Karpas-422 (cell line): ENCODE data around the gene CREB3L2. TPM values are rescaled to one million over a fixed set of nuclear protein-coding genes. Genes with fewer than 3 reads are reported as not detected.
"Not testable (repeated sequence)": the region's sequence is repeated elsewhere in the genome, so short reads cannot be mapped to it uniquely, and the experiment has no call there.

Experiments used
- DNase-seq: peaks from one replicate; pipeline ENCODE4 v3.0.0-alpha.2; 2015
- H2AFZ ChIP-seq: fragments of 200-600 bp; sonication (generic); 2 replicates; pipeline ENCODE4 v1.6.1; 2014; ENCODE audit warnings: antibody characterized with exemption, low read length, mixed read lengths
- H3K27ac ChIP-seq: fragments of 200-600 bp; sonication (generic); 2 replicates; pipeline ENCODE4 v1.5.1; 2014; ENCODE audit warnings: mild to moderate bottlenecking, low read length, moderate library complexity
- H3K27me3 ChIP-seq: fragments of 200-600 bp; sonication (generic); 2 replicates; pipeline ENCODE4 v1.6.1; 2014; ENCODE audit warnings: low read length, mixed read lengths
- H3K36me3 ChIP-seq: fragments of 200-600 bp; sonication (generic); 2 replicates; pipeline ENCODE4 v1.6.1; 2014; ENCODE audit warnings: low read length, mixed read lengths; ENCODE audit not compliant: insufficient read depth
- H3K4me1 ChIP-seq: fragments of 200-600 bp; sonication (generic); 2 replicates; pipeline ENCODE4 v1.6.1; 2014; ENCODE audit warnings: mild to moderate bottlenecking, low read length, mixed read lengths
- H3K4me2 ChIP-seq: fragments of 200-600 bp; sonication (generic); 2 replicates; pipeline ENCODE4 v1.6.1; 2014; ENCODE audit warnings: low read length, low read depth, mild to moderate bottlenecking; ENCODE audit not compliant: poor library complexity, severe bottlenecking
- H3K4me3 ChIP-seq: fragments of 200-600 bp; sonication (generic); 2 replicates; pipeline ENCODE4 v1.5.1; 2014; ENCODE audit warnings: mild to moderate bottlenecking, antibody characterized with exemption, low read length, mixed read lengths
- H3K79me2 ChIP-seq: fragments of 200-600 bp; sonication (generic); 2 replicates; pipeline ENCODE4 v1.6.1; 2014; ENCODE audit warnings: mild to moderate bottlenecking, low read length, mixed read lengths
- H3K9ac ChIP-seq: fragments of 200-600 bp; sonication (generic); 2 replicates; pipeline ENCODE4 v1.6.0; 2014; ENCODE audit warnings: low read length
- H3K9me2 ChIP-seq: fragments of 200-600 bp; sonication (generic), shearing (Covaris generic); replicated peaks from 2 replicates; pipeline ENCODE4 v1.6.0; 2014; ENCODE audit warnings: mild to moderate bottlenecking, low read length, moderate library complexity; ENCODE audit not compliant: insufficient read depth
- H3K9me3 ChIP-seq: fragments of 300-700, 200-600 bp; sonication (generic); 2 replicates; pipeline ENCODE4 v1.6.1; 2014; ENCODE audit warnings: low read length, mixed read lengths
- H4K20me1 ChIP-seq: fragments of 200-600 bp; sonication (generic); 2 replicates; pipeline ENCODE4 v1.6.1; 2014; ENCODE audit warnings: mild to moderate bottlenecking, antibody characterized with exemption, low read length, low read depth; ENCODE audit not compliant: insufficient read depth
- total RNA-seq: library from RNA; depleted of rRNA; stranded (reverse); fragments of >200 nt; shearing (Covaris generic); gene quantifications from 2 replicates; pipeline ENCODE4 v1.2.3, GENCODE V29; 2014; ENCODE audit warnings: low replicate concordance

Gene CREB3L2
- total RNA-seq, 1 experiment from 2014 or later, result not detected

GRCh38 chr7:137906636-137907035, 95.2 kb downstream of the CREB3L2 start:
- H3K9me3 ChIP-seq, H3K4me2 ChIP-seq, H3K79me2 ChIP-seq, H3K36me3 ChIP-seq, H3K9me2 ChIP-seq, H2AFZ ChIP-seq, H4K20me1 ChIP-seq, H3K27ac ChIP-seq, H3K4me3 ChIP-seq, H3K9ac ChIP-seq, H3K27me3 ChIP-seq, H3K4me1 ChIP-seq, DNase-seq: not testable (repeated sequence)

- Histone ChIP-seq H3K9me3 (no peaks in the 10 kb centered on the region), H3K27me3 (no peaks in the 10 kb centered on the region), H3K9me2 (no peaks in the 10 kb centered on the region), H3K36me3 (no peaks in the 10 kb centered on the region), H2AFZ (no peak overlapping the region), H4K20me1 (no peaks in the 10 kb centered on the region), H3K4me3 (no peak overlapping the region), H3K4me2 (no peak overlapping the region), H3K4me1 (no peaks in the 10 kb centered on the region), H3K79me2 (no peaks in the 10 kb centered on the region), H3K27ac (no peak overlapping the region), H3K9ac (no peak overlapping the region)
- DNase-seq, result no peak
These were observed 97.1 kb downstream of the CREB3L2 start for GRCh38 chr7:137904833-137905232.

GRCh38 chr7:137903382-137904169, 98.3 kb downstream of the CREB3L2 start:
- H2AFZ ChIP-seq, result no peak overlapping the region
- H3K4me3 ChIP-seq, result no peak overlapping the region
- H3K9me2 ChIP-seq, result no peaks in the 10 kb centered on the region
- no peaks in the 10 kb centered on the region for H3K79me2 ChIP-seq
- no peak overlapping the region for H3K27ac ChIP-seq
- H3K4me2 ChIP-seq, result peak overlapping the region; percentile 29
- no peaks in the 10 kb centered on the region for H3K27me3 ChIP-seq
- DNase-seq, result peak; percentile 83
- H3K9ac ChIP-seq, result no peak overlapping the region
- no peaks in the 10 kb centered on the region for H3K9me3 ChIP-seq
- no peaks in the 10 kb centered on the region for H4K20me1 ChIP-seq
- H3K4me1 ChIP-seq, result no peaks in the 10 kb centered on the region
- no peaks in the 10 kb centered on the region for H3K36me3 ChIP-seq

GRCh38 chr7:137900137-137900536, 101.7 kb downstream of the CREB3L2 start:
- Histone ChIP-seq H3K4me3 (no peak overlapping the region), H4K20me1 (no peaks in the 10 kb centered on the region), H3K9me3 (no peaks in the 10 kb centered on the region), H3K4me2 (no peak overlapping the region), H2AFZ (no peak overlapping the region), H3K9ac (no peak overlapping the region), H3K27ac (no peak overlapping the region), H3K4me1 (peaks cover 4% of the 10 kb centered on the region; the same call in 1 of the 2 replicates), H3K36me3 (no peaks in the 10 kb centered on the region), H3K79me2 (no peaks in the 10 kb centered on the region), H3K9me2 (no peaks in the 10 kb centered on the region), H3K27me3 (no peaks in the 10 kb centered on the region)
- no peak for DNase-seq

GRCh38 chr7:137898839-137899721, 102.8 kb downstream of the CREB3L2 start:
- Histone ChIP-seq H3K4me3 (no peak overlapping the region), H3K27me3 (no peaks in the 10 kb centered on the region), H3K4me1 (peaks cover 4% of the 10 kb centered on the region; the same call in 1 of the 2 replicates), H3K9me2 (no peaks in the 10 kb centered on the region), H4K20me1 (no peaks in the 10 kb centered on the region), H3K9me3 (no peaks in the 10 kb centered on the region), H3K36me3 (no peaks in the 10 kb centered on the region), H3K79me2 (no peaks in the 10 kb centered on the region), H2AFZ (no peak overlapping the region), H3K27ac (no peak overlapping the region), H3K4me2 (no peak overlapping the region), H3K9ac (no peak overlapping the region)
- DNase-seq, result peak; percentile 91

GRCh38 chr7:137895301-137896221, 106.3 kb downstream of the CREB3L2 start:
- no peak overlapping the region for H2AFZ ChIP-seq
- H3K9ac ChIP-seq, result no peak overlapping the region
- peaks cover 4% of the 10 kb centered on the region; the same call in 1 of the 2 replicates for H3K4me1 ChIP-seq
- no peaks in the 10 kb centered on the region for H3K9me2 ChIP-seq
- H4K20me1 ChIP-seq, result no peaks in the 10 kb centered on the region
- no peak overlapping the region for H3K4me3 ChIP-seq
- H3K36me3 ChIP-seq, result no peaks in the 10 kb centered on the region
- no peak overlapping the region for H3K4me2 ChIP-seq
- no peaks in the 10 kb centered on the region for H3K9me3 ChIP-seq
- no peak overlapping the region for H3K27ac ChIP-seq
- DNase-seq, result no peak
- H3K27me3 ChIP-seq, result no peaks in the 10 kb centered on the region
- no peaks in the 10 kb centered on the region for H3K79me2 ChIP-seq

GRCh38 chr7:137893143-137893742, 108.6 kb downstream of the CREB3L2 start:
- no peak overlapping the region for H3K9ac ChIP-seq
- no peak for DNase-seq
- peaks cover 4% of the 10 kb centered on the region; the same call in 1 of the 2 replicates for H3K4me1 ChIP-seq
- H3K9me3 ChIP-seq, result no peaks in the 10 kb centered on the region
- no peaks in the 10 kb centered on the region for H3K36me3 ChIP-seq
- H3K79me2 ChIP-seq, result no peaks in the 10 kb centered on the region
- no peaks in the 10 kb centered on the region for H4K20me1 ChIP-seq
- H3K27ac ChIP-seq, result no peak overlapping the region
- H3K4me2 ChIP-seq, result no peak overlapping the region
- no peaks in the 10 kb centered on the region for H3K27me3 ChIP-seq
- no peaks in the 10 kb centered on the region for H3K9me2 ChIP-seq
- no peak overlapping the region for H3K4me3 ChIP-seq
- H2AFZ ChIP-seq, result no peak overlapping the region
